Panc1 (cell line): Measurements from ENCODE around the gene MMP10. TPM values are rescaled to one million over a fixed set of nuclear protein-coding genes. Genes with fewer than 3 reads are reported as not detected.

Experiments used
- ATAC-seq: fragments of 200-7000 bp; cut with Tn5 transposase; 2 replicates; pipeline ENCODE4 v1.9.1; 2020; ENCODE audit warnings: mild to moderate bottlenecking, moderate library complexity
- BruUV-seq: library from RNA; stranded (reverse); fragments of 400-500 nt; replicated peaks from 2 replicates; lab custom pipeline; 2021; lab: Mats Ljungman, UMichigan
- CTCF ChIA-PET: fragments of 300-600 bp; sonication (Branson Sonifier 250); formaldehyde crosslinking; loops from one replicate; lab custom pipeline; 2022; ENCODE audit warnings: antibody characterized with exemption; lab: Charles Lee
- POLR2A ChIA-PET: fragments of 300-600 bp; sonication (Branson Sonifier 250); formaldehyde crosslinking; loops from one replicate; lab custom pipeline; 2022; ENCODE audit warnings: antibody characterized with exemption; lab: Charles Lee
- DNase-seq: peaks from one replicate; pipeline ENCODE4 v3.0.0-alpha.2; 2010; ENCODE audit warnings: low read depth, low spot score
- H3K27ac ChIP-seq: 2 replicates; pipeline ENCODE4 v1.5.1; 2011; ENCODE audit warnings: mild to moderate bottlenecking, low read length, inconsistent platforms
- H3K27me3 ChIP-seq: fragments of 200-500 bp; sonication (Bioruptor generic); 2 replicates; pipeline ENCODE4 v1.6.0; 2014; ENCODE audit warnings: low read length, inconsistent platforms; ENCODE audit not compliant: control insufficient read depth, insufficient read depth
- H3K36me3 ChIP-seq: fragments of 200-500 bp; sonication (Bioruptor generic); 2 replicates; pipeline ENCODE4 v1.5.1; 2014; ENCODE audit warnings: inconsistent platforms, mild to moderate bottlenecking, low read length, moderate library complexity; ENCODE audit not compliant: control insufficient read depth, insufficient read depth
- H3K4me1 ChIP-seq: 2 replicates; pipeline ENCODE4 v1.5.1; 2011; ENCODE audit warnings: inconsistent platforms, mild to moderate bottlenecking, low read length, moderate library complexity; ENCODE audit not compliant: control insufficient read depth, insufficient read depth
- H3K4me3 ChIP-seq, 2 experiments: 2 replicates each; pipeline ENCODE4 v1.5.1; 2011 to 2012; ENCODE audit warnings: low read depth in 2 of 2, low read length in 2 of 2, mild to moderate bottlenecking in 2 of 2, inconsistent platforms in 1 of 2, moderate library complexity in 1 of 2
- H3K9me3 ChIP-seq: fragments of 200-500 bp; sonication (Bioruptor generic); 2 replicates; pipeline ENCODE4 v1.5.1; 2014; ENCODE audit warnings: low read depth, mild to moderate bottlenecking, inconsistent platforms, low read length, moderate library complexity; ENCODE audit not compliant: control insufficient read depth, insufficient read depth
- CTCF ChIP-seq: fragments of 450-650 bp; IDR thresholded peaks from 2 replicates; pipeline ENCODE4 v1.5.1; 2017; ENCODE audit warnings: mild to moderate bottlenecking
- POLR2AphosphoS5 ChIP-seq: IDR thresholded peaks from 2 replicates; pipeline ENCODE4 v1.6.1; 2012; ENCODE audit warnings: mild to moderate bottlenecking, low read depth, low read length, moderate library complexity
- SIN3A ChIP-seq: IDR thresholded peaks from 2 replicates; pipeline ENCODE4 v1.6.1; 2012; ENCODE audit warnings: low read depth, mild to moderate bottlenecking, low read length, moderate library complexity, borderline replicate concordance; ENCODE audit not compliant: insufficient read depth
- TCF7L2 ChIP-seq: IDR thresholded peaks from 2 replicates; pipeline ENCODE4 v1.6.1; 2011; ENCODE audit warnings: mild to moderate bottlenecking, low read depth, low read length, inconsistent platforms
- in situ Hi-C: cut with HindIII; loops from 2 replicates; pipeline ENCODE4 v1.10.0; 2016; ENCODE audit warnings: low sequenced_read_pairs, low pct_unique_long_range_greater_than_20kb
- intact Hi-C: fragments of 100-400 bp; cut with micrococcal nuclease; formaldehyde crosslinking; loops from one replicate; pipeline ENCODE4 v1.10.0; 2022; ENCODE audit not compliant: unreplicated experiment
- total RNA-seq: library from RNA; stranded (reverse); gene quantifications from one replicate; pipeline ENCODE4 v1.2.1, GENCODE V29; 2021; ENCODE audit not compliant: unreplicated experiment
- TF ChIP-seq, protein P1 (sequence below), 2 experiments: IDR thresholded peaks; 2 replicates each; pipeline ENCODE4 v1.6.1; 2011 to 2012; ENCODE audit warnings: low read depth in 2 of 2, control low read depth in 1 of 2, low read length in 1 of 2, mild to moderate bottlenecking in 1 of 2, moderate library complexity in 1 of 2; ENCODE audit not compliant: insufficient read depth in 1 of 2

MMP10 gene
- total RNA-seq, 1 experiment from 2014 or later: not detected

- Histone ChIP-seq H3K36me3 (no peaks in the 10 kb centered on the region), H3K27ac (no peak overlapping the region), H3K9me3 (no peaks in the 10 kb centered on the region), H3K4me3 (no peak overlapping the region), H3K4me1 (peaks cover 3% of the 10 kb centered on the region; the same call in 1 of the 2 replicates), H3K27me3 (no peaks in the 10 kb centered on the region; the same call in 1 of the 2 replicates)
- in situ Hi-C loops: no loop called here
- POLR2A ChIA-PET: no interaction called here
- TF ChIP-seq CTCF: no peak
- TF ChIP-seq POLR2AphosphoS5: no peak
- no peak for TF ChIP-seq SIN3A
- TF ChIP-seq, protein P1, sequence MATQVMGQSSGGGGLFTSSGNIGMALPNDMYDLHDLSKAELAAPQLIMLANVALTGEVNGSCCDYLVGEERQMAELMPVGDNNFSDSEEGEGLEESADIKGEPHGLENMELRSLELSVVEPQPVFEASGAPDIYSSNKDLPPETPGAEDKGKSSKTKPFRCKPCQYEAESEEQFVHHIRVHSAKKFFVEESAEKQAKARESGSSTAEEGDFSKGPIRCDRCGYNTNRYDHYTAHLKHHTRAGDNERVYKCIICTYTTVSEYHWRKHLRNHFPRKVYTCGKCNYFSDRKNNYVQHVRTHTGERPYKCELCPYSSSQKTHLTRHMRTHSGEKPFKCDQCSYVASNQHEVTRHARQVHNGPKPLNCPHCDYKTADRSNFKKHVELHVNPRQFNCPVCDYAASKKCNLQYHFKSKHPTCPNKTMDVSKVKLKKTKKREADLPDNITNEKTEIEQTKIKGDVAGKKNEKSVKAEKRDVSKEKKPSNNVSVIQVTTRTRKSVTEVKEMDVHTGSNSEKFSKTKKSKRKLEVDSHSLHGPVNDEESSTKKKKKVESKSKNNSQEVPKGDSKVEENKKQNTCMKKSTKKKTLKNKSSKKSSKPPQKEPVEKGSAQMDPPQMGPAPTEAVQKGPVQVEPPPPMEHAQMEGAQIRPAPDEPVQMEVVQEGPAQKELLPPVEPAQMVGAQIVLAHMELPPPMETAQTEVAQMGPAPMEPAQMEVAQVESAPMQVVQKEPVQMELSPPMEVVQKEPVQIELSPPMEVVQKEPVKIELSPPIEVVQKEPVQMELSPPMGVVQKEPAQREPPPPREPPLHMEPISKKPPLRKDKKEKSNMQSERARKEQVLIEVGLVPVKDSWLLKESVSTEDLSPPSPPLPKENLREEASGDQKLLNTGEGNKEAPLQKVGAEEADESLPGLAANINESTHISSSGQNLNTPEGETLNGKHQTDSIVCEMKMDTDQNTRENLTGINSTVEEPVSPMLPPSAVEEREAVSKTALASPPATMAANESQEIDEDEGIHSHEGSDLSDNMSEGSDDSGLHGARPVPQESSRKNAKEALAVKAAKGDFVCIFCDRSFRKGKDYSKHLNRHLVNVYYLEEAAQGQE (IDR thresholded peaks at IDR 0.05; ENCODE audit: insufficient read depth in 1 of 2, low read depth in 2 of 2, low read length in 1 of 2): no peak
- no peak for TF ChIP-seq TCF7L2
- DNase-seq (no peak), ATAC-seq (no peak)
- CTCF ChIA-PET: no interaction called here
- intact Hi-C loops: no loop called here
- no TSS peak for BruUV-seq
Measured at GRCh38 chr11:102788334-102788995, 8.0 kb upstream of the MMP10 start.

GRCh38 chr11:102784380-102784779 is 4.0 kb upstream of the MMP10 start:
- Histone ChIP-seq H3K27ac (no peak overlapping the region), H3K9me3 (no peaks in the 10 kb centered on the region), H3K36me3 (no peaks in the 10 kb centered on the region), H3K4me1 (peaks cover 7% of the 10 kb centered on the region), H3K4me3 (no peak overlapping the region), H3K27me3 (no peaks in the 10 kb centered on the region; the same call in 1 of the 2 replicates)
- POLR2A ChIA-PET: no interaction called here
- no peak for DNase-seq
- TF ChIP-seq POLR2AphosphoS5: no peak
- no peak for TF ChIP-seq SIN3A
- in situ Hi-C loops (no loop called here), intact Hi-C loops (no loop called here)
- BruUV-seq: no TSS peak
- no peak for ATAC-seq
- CTCF ChIA-PET: no interaction called here

GRCh38 chr11:102783720-102784119 is 3.3 kb upstream of the MMP10 start:
- Histone ChIP-seq H3K4me3 (no peak overlapping the region), H3K27me3 (no peaks in the 10 kb centered on the region; the same call in 1 of the 2 replicates), H3K9me3 (no peaks in the 10 kb centered on the region), H3K4me1 (peaks cover 7% of the 10 kb centered on the region), H3K27ac (no peak overlapping the region), H3K36me3 (no peaks in the 10 kb centered on the region)
- BruUV-seq: no TSS peak
- intact Hi-C loops: no loop called here
- DNase-seq (no peak), ATAC-seq (peak; percentile 47)
- no peak for TF ChIP-seq CTCF
- TF ChIP-seq SIN3A: no peak
- TF ChIP-seq, protein P1 (IDR thresholded peaks at IDR 0.05; ENCODE audit: insufficient read depth in 1 of 2, low read depth in 2 of 2, low read length in 1 of 2): no peak; a peak in 1 of 4 replicates
- TF ChIP-seq TCF7L2: 0 out of 2 replicates have a peak, but pooled peaks have one; percentile 17
- TF ChIP-seq POLR2AphosphoS5: no peak
- CTCF ChIA-PET: interaction anchor here (0.6 kb wide), 1 partner anchor 110 kb away, joined by 9 read pairs; no protein-coding TSS in a partner anchor
- POLR2A ChIA-PET: no interaction called here
- in situ Hi-C loops: no loop called here
